ENCODE data around the gene ADCK1. TPM values are rescaled to one million over a fixed set of nuclear protein-coding genes. Genes with fewer than 3 reads are reported as not detected.

ADCK1 gene
- polyA plus RNA-seq, 1 experiment, result 7.3 TPM

DNA sequence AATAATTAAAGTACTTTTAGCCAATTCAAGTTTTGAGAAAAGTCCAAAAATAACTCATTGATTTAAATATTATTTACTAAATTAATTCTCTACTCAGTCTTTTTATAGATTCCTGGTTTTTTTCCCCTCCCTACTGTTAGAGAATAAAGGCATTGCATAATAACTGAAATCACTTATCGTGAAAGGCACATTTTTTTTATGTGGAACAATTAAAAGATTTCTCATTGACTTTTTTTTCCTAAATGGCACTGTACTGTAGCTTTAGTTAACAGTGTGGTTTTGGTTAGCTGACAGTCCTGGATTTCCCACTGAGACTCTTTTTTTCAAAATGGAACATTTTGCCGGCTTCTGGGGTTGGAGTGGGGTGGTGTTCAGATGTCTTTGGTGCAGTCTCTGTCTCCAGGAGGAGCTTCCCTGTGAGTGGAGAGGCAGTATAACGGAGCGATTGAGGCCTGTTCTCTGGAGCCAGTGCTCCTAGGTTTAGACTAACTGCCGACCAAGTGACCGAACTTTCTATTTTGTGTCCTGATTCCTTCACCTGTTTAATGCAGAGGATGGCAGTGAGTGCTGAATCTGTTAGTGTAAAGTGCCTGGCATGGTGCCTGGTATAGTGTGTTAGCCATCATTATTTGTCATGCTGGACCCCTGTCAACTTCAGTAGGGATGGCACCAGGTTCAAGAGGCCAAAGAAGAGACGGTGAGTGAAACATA, 117.7 kb downstream of the ADCK1 start:
- no peak for DNase-seq (ENCODE audit: low read depth)
- H3K27me3 ChIP-seq (ENCODE audit: control insufficient read depth, insufficient read depth, low read length), result no peaks in the 10 kb centered on the region
- TF ChIP-seq, protein P1, sequence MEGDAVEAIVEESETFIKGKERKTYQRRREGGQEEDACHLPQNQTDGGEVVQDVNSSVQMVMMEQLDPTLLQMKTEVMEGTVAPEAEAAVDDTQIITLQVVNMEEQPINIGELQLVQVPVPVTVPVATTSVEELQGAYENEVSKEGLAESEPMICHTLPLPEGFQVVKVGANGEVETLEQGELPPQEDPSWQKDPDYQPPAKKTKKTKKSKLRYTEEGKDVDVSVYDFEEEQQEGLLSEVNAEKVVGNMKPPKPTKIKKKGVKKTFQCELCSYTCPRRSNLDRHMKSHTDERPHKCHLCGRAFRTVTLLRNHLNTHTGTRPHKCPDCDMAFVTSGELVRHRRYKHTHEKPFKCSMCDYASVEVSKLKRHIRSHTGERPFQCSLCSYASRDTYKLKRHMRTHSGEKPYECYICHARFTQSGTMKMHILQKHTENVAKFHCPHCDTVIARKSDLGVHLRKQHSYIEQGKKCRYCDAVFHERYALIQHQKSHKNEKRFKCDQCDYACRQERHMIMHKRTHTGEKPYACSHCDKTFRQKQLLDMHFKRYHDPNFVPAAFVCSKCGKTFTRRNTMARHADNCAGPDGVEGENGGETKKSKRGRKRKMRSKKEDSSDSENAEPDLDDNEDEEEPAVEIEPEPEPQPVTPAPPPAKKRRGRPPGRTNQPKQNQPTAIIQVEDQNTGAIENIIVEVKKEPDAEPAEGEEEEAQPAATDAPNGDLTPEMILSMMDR (IDR thresholded peaks at IDR 0.05; ENCODE audit: insufficient read depth, low read depth, low read length), result no peak
- ChIA-PET POLR2A (no interaction called here), CTCF (no interaction called here)
- H3K36me3 ChIP-seq (ENCODE audit: control insufficient read depth, insufficient read depth, low read length), result no peaks in the 10 kb centered on the region
- H3K4me3 ChIP-seq (ENCODE audit: low read depth, low read length), result no peak overlapping the region

DNA sequence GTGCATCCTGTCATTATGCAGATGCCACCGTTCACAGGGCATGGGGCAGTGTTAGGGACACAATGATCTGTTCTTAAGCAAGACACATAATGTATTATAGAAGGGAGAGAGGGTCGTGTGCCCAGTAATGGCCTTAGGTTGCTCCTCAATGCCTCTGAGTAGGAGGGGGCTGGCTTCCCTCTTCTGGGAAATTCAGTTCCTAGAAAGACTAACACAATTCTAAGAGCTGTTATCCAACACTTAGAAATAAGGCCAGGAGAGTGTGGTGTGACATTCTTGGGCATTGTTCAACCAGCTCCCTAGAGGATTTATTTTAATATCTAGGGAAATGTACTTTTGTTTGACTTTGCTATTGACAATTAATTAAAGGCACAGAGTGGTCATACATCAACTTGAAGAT, 118.5 kb downstream of the ADCK1 start:
- CTCF ChIA-PET, result no interaction called here
- H3K4me3 ChIP-seq (ENCODE audit: low read depth, low read length), result no peak overlapping the region
- TF ChIP-seq, protein P1 (IDR thresholded peaks at IDR 0.05; ENCODE audit: insufficient read depth, low read depth, low read length), result no peak
- no peaks in the 10 kb centered on the region for H3K27me3 ChIP-seq (ENCODE audit: control insufficient read depth, insufficient read depth, low read length)
- H3K36me3 ChIP-seq (ENCODE audit: control insufficient read depth, insufficient read depth, low read length), result no peaks in the 10 kb centered on the region
- POLR2A ChIA-PET, result no interaction called here
- no peak for DNase-seq (ENCODE audit: low read depth)

DNA sequence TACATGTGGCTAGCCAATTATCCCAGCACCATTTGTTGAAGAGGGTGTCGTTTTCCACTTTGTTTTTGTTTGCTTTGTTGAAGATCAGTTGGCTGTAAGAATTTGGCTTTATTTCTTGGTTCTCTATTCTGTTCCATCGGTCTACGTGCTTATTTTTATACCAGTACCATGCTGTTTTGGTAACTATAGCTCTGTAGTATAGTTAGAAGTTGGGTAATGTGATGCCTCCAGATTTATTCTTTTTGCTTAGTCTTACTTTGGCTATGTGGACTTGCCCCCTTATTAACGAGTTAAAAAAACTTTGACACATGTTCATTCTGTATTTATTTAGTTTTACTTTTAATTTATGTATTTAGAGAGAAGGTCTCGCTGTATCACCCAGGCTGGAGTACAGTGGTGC, 120.4 kb downstream of the ADCK1 start:
- TF ChIP-seq, protein P1 (IDR thresholded peaks at IDR 0.05; ENCODE audit: insufficient read depth, low read depth, low read length), result no peak
- ChIA-PET CTCF (interaction anchor here (0.6 kb wide), 1 partner anchor 20 kb away, joined by 3 read pairs; no protein-coding TSS in a partner anchor), POLR2A (no interaction called here)
- Histone ChIP-seq H3K36me3 (ENCODE audit: control insufficient read depth, insufficient read depth, low read length) (no peaks in the 10 kb centered on the region), H3K4me3 (ENCODE audit: low read depth, low read length) (no peak overlapping the region), H3K27me3 (ENCODE audit: control insufficient read depth, insufficient read depth, low read length) (no peaks in the 10 kb centered on the region)
- DNase-seq (ENCODE audit: low read depth), result no peak

DNA sequence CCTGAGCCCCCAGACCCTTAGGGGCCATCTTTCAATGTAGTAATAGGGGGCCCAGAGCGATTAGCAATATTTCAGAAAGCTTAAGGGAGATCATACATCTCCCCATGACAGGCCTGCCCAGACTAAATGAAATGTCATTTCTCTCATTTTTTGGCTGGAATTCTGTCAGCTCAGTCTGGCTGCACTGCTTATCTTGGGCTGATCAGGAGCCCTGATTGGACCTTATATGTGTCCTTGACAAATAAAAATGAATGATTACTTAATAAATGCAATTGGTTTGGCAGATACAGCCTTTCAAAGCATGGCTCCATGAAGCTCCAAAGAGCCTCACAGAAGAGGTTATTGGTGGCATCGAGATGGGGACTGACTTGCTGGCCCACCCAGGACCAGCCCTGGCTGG, 121.9 kb downstream of the ADCK1 start:
- no peaks in the 10 kb centered on the region for H3K36me3 ChIP-seq (ENCODE audit: control insufficient read depth, insufficient read depth, low read length)
- ChIA-PET POLR2A (no interaction called here), CTCF (no interaction called here)
- DNase-seq (ENCODE audit: low read depth), result no peak
- no peaks in the 10 kb centered on the region for H3K27me3 ChIP-seq (ENCODE audit: control insufficient read depth, insufficient read depth, low read length)
- TF ChIP-seq, protein P1 (IDR thresholded peaks at IDR 0.05; ENCODE audit: insufficient read depth, low read depth, low read length), result no peak
- H3K4me3 ChIP-seq (ENCODE audit: low read depth, low read length), result no peak overlapping the region

DNA sequence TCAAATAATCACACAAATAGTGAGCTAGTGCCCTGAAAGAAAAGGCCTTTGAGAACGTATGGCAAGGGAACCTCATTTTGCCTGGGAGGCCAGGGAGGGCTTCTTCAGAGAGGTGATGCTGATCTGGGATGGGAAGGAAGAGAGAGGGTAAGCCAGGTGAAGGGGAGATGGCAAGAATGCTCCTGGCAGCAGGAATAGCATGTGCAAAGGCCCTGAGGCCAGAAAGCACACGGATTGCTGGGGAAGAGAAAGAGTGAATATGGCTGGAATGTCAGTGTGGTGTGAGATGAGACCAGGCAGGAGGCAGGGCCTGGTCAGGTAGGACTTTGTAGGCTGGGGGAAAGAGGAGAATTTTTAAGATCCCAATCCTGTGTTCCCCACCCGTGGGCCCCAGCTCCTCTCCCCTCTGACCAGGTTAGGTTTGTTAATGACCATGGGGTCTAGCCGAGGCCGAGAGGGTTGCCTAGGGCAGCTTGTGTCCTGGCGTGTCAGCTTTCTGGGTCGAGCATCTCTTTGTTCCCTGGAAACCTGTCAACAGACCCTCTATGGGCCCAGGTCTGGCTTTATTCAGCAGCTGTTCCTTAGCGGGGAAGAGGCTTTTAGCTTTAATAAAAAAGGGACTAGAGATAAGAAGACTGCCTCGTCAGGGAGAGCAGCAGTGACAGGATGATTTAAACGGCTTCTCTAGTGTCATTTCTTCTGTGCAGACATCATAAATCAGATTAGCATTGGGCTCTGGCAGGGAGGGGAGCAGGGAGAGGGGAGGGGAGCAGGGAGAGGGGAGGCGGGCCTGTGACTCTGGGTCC, 123.4 kb downstream of the ADCK1 start:
- no peak for DNase-seq (ENCODE audit: low read depth)
- no peaks in the 10 kb centered on the region for H3K36me3 ChIP-seq (ENCODE audit: control insufficient read depth, insufficient read depth, low read length)
- TF ChIP-seq, protein P1 (IDR thresholded peaks at IDR 0.05; ENCODE audit: insufficient read depth, low read depth, low read length), result no peak
- ChIA-PET CTCF (interaction anchor here (0.6 to 1.2 kb wide), 3 partner anchors 9 to 29 kb away, joined by 4 to 5 read pairs (median 4); no protein-coding TSS in a partner anchor), POLR2A (no interaction called here)
- H3K4me3 ChIP-seq (ENCODE audit: low read depth, low read length), result no peak overlapping the region
- H3K27me3 ChIP-seq (ENCODE audit: control insufficient read depth, insufficient read depth, low read length), result no peaks in the 10 kb centered on the region

All from BJ (cell line).